Adrenal gland (tissue), 19 donors: ENCODE data around the gene VPS4B. TPM values are rescaled to one million over a fixed set of nuclear protein-coding genes. Genes with fewer than 3 reads are reported as not detected.

Experiments
- DNase-seq, 7 donors: peaks; one replicate each; pipeline ENCODE4 v3.0.0-alpha.2; 2019 to 2020
- H3K27ac ChIP-seq, 5 donors: fragments of 200-600 bp; sonication (generic) in 4 of 5; 1 replicate in 3 of 5; 2 replicates in 2 of 5; pipeline versions ENCODE4 v1.5.1 to v1.8.0; 2016 to 2020; ENCODE audit warnings: mild to moderate bottlenecking in 1 of 5
- H3K27me3 ChIP-seq: fragments of 200-600 bp; 2 replicates; pipeline ENCODE4 v1.8.0; 2021
- H3K36me3 ChIP-seq, 2 donors: fragments of 200-600 bp; replicated peaks in 1 of 2; 1 replicate in 1 of 2; 2 replicates in 1 of 2; pipeline versions ENCODE4 v1.5.1 to v1.8.0; 2018 to 2022
- H3K4me1 ChIP-seq, 2 donors: fragments of 200-600 bp; replicated peaks in 1 of 2; 1 replicate in 1 of 2; 2 replicates in 1 of 2; pipeline versions ENCODE4 v1.5.1 to v1.8.0; 2018 to 2021
- H3K4me3 ChIP-seq, 4 donors: fragments of 200-600 bp; sonication (generic) in 3 of 4; one replicate each; pipeline ENCODE4 v1.5.1; 2016 to 2018
- H3K9me3 ChIP-seq, 3 donors: fragments of 200-600 bp; sonication (generic) in 1 of 3; replicated peaks in 1 of 3; 1 replicate in 2 of 3; 2 replicates in 1 of 3; pipeline versions ENCODE4 v1.5.1 to v1.8.0; 2016 to 2021
- CTCF ChIP-seq, 6 experiments: fragments of 450-650 bp in 4 of 6; fragments of 200-600 bp in 2 of 6; sonication (generic) in 1 of 6; IDR thresholded peaks; 1 replicate in 5 of 6; 2 replicates in 1 of 6; pipeline versions ENCODE4 v1.5.1 to v1.8.0; 2016 to 2021; ENCODE audit warnings: antibody characterized with exemption in 6 of 6, mild to moderate bottlenecking in 2 of 6, moderate library complexity in 1 of 6
- POLR2A ChIP-seq, 2 donors: fragments of 450-650 bp; IDR thresholded peaks; one replicate each; pipeline ENCODE4 v1.6.1; 2017; ENCODE audit warnings: antibody characterized with exemption in 2 of 2, mild to moderate bottlenecking in 2 of 2, moderate library complexity in 1 of 2
- WGBS, 4 donors: extraction: QIAGEN DNeasy Blood & Tissue Kit in 2 of 4; methylation state at CpG; one replicate each; pipeline versions ENCODE4 v1.1.5 to v1.1.7; 2013 to 2017; 5-methylcytosine and 5-hydroxymethylcytosine counted together
- intact Hi-C, 2 donors: fragments of 100-400 bp; cut with DNase I; formaldehyde crosslinking; loops; one replicate each; pipeline versions ENCODE4 v1.14.1 to v1.15.0; 2022 to 2023
- long read RNA-seq, 10 donors: library from polyadenylated mRNA in 3 of 10; unstranded in 2 of 10; stranded (forward) in 1 of 10; transcript quantifications; one replicate each; pipeline ENCODE4 v2.0.0 and lab custom pipeline, GENCODE V29; 2021 to 2026
- polyA plus RNA-seq, 3 donors: library from polyadenylated mRNA; stranded (reverse); fragments of 200-250 nt in 2 of 3; fragments of 350-450 nt in 1 of 3; fragmentation: Illumina TruSeq in 1 of 3; extraction: RNeasy Lipid Tissue Mini Kit (QIAGEN cat#74804) in 1 of 3; gene quantifications; one replicate each; pipeline ENCODE4 v1.2.3, GENCODE V29; 2013 to 2014
- total RNA-seq, 9 donors: library from RNA; depleted of rRNA in 4 of 9; stranded (reverse); fragments of >200 nt in 4 of 9; fragments of 120-200 nt in 1 of 9; fragmentation: NEBNext Ultra II Directional in 1 of 9; extraction: Animal tissue kit (Norgen Biotek cat#: 25700) in 1 of 9; gene quantifications; one replicate each; pipeline versions ENCODE4 v1.1.0 to v1.2.4, GENCODE V29; 2013 to 2023
- donor health status: healthy with polysubstance abuse.
- donor health status: Bipolar disorder and iron deficiency.
- donor health status: DM: yes; HTN: yes; CAD: no.
- donor health status: DM: no; HTN: no; CAD: no.
- donor health status: DM: no; HTN: no; CAD: no.
- donor health status: DM: yes; HTN: yes; CAD: no.

VPS4B gene
- total RNA-seq (10 to 100 TPM; 15.0 to 58.5 (median 41.2) TPM), polyA plus RNA-seq (10 to 100 TPM in 1 of 3 donors, 1 to 10 TPM in 2; 6.6 to 44.4 (median 9.4) TPM)
- long read RNA-seq, donor 1, transcript VPS4B-201 (11 exons, 3,324 nt), result major isoform, 5 of 14 reads
- long read RNA-seq, donor 1, partial matches to known transcripts, result 7 of 14 reads
- long read RNA-seq, donor 1, other reads (novel, unspliced or antisense), result 0 of 14 reads
- long read RNA-seq, donor 2, partial matches to known transcripts, result 10 of 14 reads
- long read RNA-seq, donor 2, other reads (novel, unspliced or antisense), result 0 of 14 reads
- long read RNA-seq, donor 3, transcript VPS4B-201 (11 exons, 3,324 nt), result major isoform, 15 of 16 reads
- long read RNA-seq, donor 3, partial matches to known transcripts, result 0 of 16 reads
- long read RNA-seq, donor 3, other reads (novel, unspliced or antisense), result 0 of 16 reads
- long read RNA-seq, donor 4, transcript VPS4B-201 (11 exons, 3,324 nt), result major isoform, 8 of 20 reads
- long read RNA-seq, donor 4, partial matches to known transcripts, result 10 of 20 reads
- long read RNA-seq, donor 4, other reads (novel, unspliced or antisense), result 2 of 20 reads
- long read RNA-seq, donor 5, transcript VPS4B-201 (11 exons, 3,324 nt), result major isoform, 71 of 76 reads
- long read RNA-seq, donor 5, partial matches to known transcripts, result 2 of 76 reads
- long read RNA-seq, donor 5, other reads (novel, unspliced or antisense), result 3 of 76 reads
- long read RNA-seq, donor 6, transcript VPS4B-201 (11 exons, 3,324 nt), result major isoform, 6 of 13 reads
- long read RNA-seq, donor 6, partial matches to known transcripts, result 7 of 13 reads
- long read RNA-seq, donor 6, other reads (novel, unspliced or antisense), result 0 of 13 reads
- long read RNA-seq, donor 7, partial matches to known transcripts, result 0 of 1 reads
- long read RNA-seq, donor 7, other reads (novel, unspliced or antisense), result 0 of 1 reads
- long read RNA-seq, donor 8, transcript VPS4B-201 (11 exons, 3,324 nt), result major isoform, 14 of 27 reads
- long read RNA-seq, donor 8, partial matches to known transcripts, result 10 of 27 reads
- long read RNA-seq, donor 8, other reads (novel, unspliced or antisense), result 0 of 27 reads
- long read RNA-seq, donor 9, transcript VPS4B-201 (11 exons, 3,324 nt), result major isoform, 5 of 5 reads
- long read RNA-seq, donor 9, partial matches to known transcripts, result 0 of 5 reads
- long read RNA-seq, donor 9, other reads (novel, unspliced or antisense), result 0 of 5 reads
- long read RNA-seq, donor 10, partial matches to known transcripts, result 6 of 9 reads
- long read RNA-seq, donor 10, other reads (novel, unspliced or antisense), result 0 of 9 reads

- H3K9me3 ChIP-seq, result no peaks in the 10 kb centered on the region
- WGBS, 4 donors, result 0 to 1% (median 0%) methylated on average over 21 to 58 of the region's 58 CpGs
- intact Hi-C loops, result loop anchor here in 1 of 2 donors (10.0 kb wide), 1 partner anchor 417 kb away; no protein-coding TSS in a partner anchor
Observed at GRCh38 chr18:63422087-63422863, at the start of gene VPS4B. Gene VPS4B (minus strand): TSS chr18:63422476. CDS start chr18:63422259, 217 bp downstream.

GRCh38 chr18:63470751-63471150 is 48.5 kb upstream of the VPS4B start:
- H3K4me1 ChIP-seq, result no peaks in the 10 kb centered on the region
- no peaks in the 10 kb centered on the region for H3K36me3 ChIP-seq
- H3K27me3 ChIP-seq, result no peaks in the 10 kb centered on the region
- DNase-seq, result no peak
- WGBS, 4 donors, result 77 to 84% (median 82%) methylated on average over 11 to 12 of the region's 12 CpGs
- intact Hi-C loops, result no loop called here
- TF ChIP-seq CTCF (IDR thresholded peaks at IDR 0.05), result no peak
- no peak for TF ChIP-seq POLR2A (IDR thresholded peaks at IDR 0.05)
- no peak overlapping the region for H3K27ac ChIP-seq
- H3K4me3 ChIP-seq, result no peak overlapping the region
- H3K9me3 ChIP-seq, result no peaks in the 10 kb centered on the region

More at GRCh38 chr18:63422087-63422863, at the start of gene VPS4B:
- peaks cover 8 to 15% of the 10 kb centered on the region in 2 donors for H3K4me1 ChIP-seq
- peak within 1 kb of the TSS; percentile 45 to 97 (median 90) for H3K27ac ChIP-seq
- no peaks in the 10 kb centered on the region for H3K27me3 ChIP-seq
- H3K4me3 ChIP-seq, result peak within 1 kb of the TSS; percentile 65 to 94 (median 77)
- no peaks in the 10 kb centered on the region for H3K36me3 ChIP-seq
- TF ChIP-seq CTCF (IDR thresholded peaks at IDR 0.05), result peak in 2 of 6 experiments; percentile 17 to 22
- peak; percentile 63 to 80 for TF ChIP-seq POLR2A (IDR thresholded peaks at IDR 0.05)
- DNase-seq, result peak; percentile 99 to 100 (median 99)

GRCh38 chr18:63468575-63468974 is 46.3 kb upstream of the VPS4B start:
- TF ChIP-seq POLR2A (IDR thresholded peaks at IDR 0.05) (no peak), CTCF (IDR thresholded peaks at IDR 0.05) (no peak)
- Histone ChIP-seq H3K27me3 (no peaks in the 10 kb centered on the region), H3K36me3 (no peaks in the 10 kb centered on the region), H3K4me3 (no peak overlapping the region), H3K9me3 (no peaks in the 10 kb centered on the region), H3K4me1 (no peaks in the 10 kb centered on the region), H3K27ac (no peak overlapping the region)
- DNase-seq, result no peak
- intact Hi-C loops, result no loop called here
- 72 to 79% (median 76%) methylated on average over 3 of the region's 3 CpGs for WGBS, 4 donors
